ENCODE data around the gene CEMIP2.

CEMIP2 gene

DNA sequence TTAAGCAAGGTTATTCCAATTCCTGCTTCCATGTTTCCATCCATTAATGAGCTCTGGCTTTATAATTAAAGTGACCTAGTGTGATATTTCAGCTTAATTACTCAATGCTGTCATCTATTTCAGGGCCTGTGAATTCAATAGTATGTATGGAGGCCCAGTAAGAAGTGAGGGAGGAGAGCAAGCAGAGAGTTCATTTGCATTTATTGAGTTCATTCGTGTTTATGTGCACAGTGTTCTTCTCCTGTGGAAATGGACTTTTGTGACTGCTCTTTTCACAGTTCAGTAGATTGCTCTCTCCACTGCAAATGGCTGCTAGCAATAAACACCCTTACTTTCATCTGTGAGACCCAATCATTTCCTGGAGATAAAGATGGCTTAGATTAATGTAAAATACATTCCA lies 130.9 kb downstream of the CEMIP2 start:
- DNase-seq = no peak

DNA sequence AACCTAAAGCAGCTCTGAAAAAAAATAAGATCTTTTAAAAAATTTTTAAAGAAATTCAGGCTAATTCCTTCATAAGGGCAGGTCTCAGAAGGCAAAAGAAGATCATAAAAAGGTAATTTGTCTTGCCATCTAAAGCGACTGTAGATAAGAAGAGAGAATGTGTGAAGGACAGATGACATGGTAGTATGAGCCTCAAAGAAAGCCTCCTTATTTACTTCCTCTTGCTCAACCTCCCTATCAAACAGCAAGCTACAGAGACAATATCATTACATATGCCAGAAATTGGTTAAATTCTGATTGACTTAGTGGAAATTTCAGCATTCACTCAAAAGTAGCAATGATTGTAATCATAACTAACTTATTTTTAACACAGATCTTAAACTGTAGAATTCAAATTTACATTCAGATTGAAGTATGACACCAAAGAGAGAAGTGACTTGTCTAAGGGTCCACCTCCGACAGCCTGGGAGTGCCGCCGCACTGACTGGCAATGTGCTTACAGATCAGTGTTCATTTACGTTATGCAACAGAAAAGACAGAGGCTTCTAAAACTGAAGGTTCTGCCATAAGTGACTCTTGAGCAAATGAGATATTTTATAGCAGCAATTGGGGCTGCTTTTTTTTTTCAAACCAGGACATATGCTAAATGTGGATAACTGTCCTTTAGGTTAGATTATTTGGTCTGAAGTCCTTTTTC lies 132.0 kb downstream of the CEMIP2 start:
- DNase-seq = no peak

DNA sequence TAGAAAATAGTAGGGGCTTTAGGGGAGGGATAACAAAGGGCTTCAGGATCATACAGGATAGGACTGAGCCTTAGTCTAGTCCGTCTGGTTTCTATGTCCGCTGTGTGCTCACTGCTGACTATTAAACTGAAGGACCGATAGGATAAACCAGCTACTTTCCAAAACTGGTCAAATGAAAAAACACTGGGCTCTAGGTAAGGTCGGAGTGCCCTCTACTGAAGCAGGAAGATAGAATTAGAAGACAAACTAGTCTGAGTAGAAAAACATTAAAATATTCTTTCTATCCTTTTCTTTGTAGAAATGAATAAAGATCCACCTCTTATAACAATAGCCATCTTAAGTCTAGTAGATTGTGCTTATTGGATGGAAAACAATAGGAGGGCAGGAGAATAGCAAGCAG lies 133.6 kb downstream of the CEMIP2 start:
- DNase-seq = no peak

Measured in COR-L47 (cell line).